Endothelial cell (in vitro differentiated cells): Measurements from ENCODE around the gene SLC38A4. TPM values are rescaled to one million over a fixed set of nuclear protein-coding genes. Genes with fewer than 3 reads are reported as not detected.

Experiments
- DNase-seq: peaks from one replicate; pipeline ENCODE4 v3.0.0; 2021; ENCODE audit warnings: low spot score
- H3K27ac Mint-ChIP-seq: one replicate; pipeline ENCODE4 v1.8.0; 2021; ENCODE audit warnings: mixed read lengths, inconsistent platforms; ENCODE audit not compliant: unreplicated experiment
- H3K27me3 Mint-ChIP-seq: one replicate; pipeline ENCODE4 v1.8.0; 2021; ENCODE audit warnings: mild to moderate bottlenecking, moderate library complexity, mixed read lengths, inconsistent platforms; ENCODE audit not compliant: unreplicated experiment
- H3K36me3 Mint-ChIP-seq: one replicate; pipeline ENCODE4 v1.8.0; 2021; ENCODE audit warnings: mild to moderate bottlenecking, low read depth, mixed read lengths, inconsistent platforms; ENCODE audit not compliant: unreplicated experiment
- H3K4me1 Mint-ChIP-seq: one replicate; pipeline ENCODE4 v1.8.0; 2021; ENCODE audit warnings: mild to moderate bottlenecking, mixed read lengths, inconsistent platforms; ENCODE audit not compliant: unreplicated experiment
- H3K4me3 Mint-ChIP-seq: one replicate; pipeline ENCODE4 v1.8.0; 2021; ENCODE audit warnings: mild to moderate bottlenecking, mixed read lengths, inconsistent platforms; ENCODE audit not compliant: unreplicated experiment
- H3K9me3 Mint-ChIP-seq: one replicate; pipeline ENCODE4 v1.8.0; 2021; ENCODE audit warnings: mixed read lengths, inconsistent platforms; ENCODE audit not compliant: unreplicated experiment
- CTCF ChIP-seq: fragments of 200-600 bp; sonication (generic); IDR thresholded peaks from one replicate; pipeline ENCODE4 v1.5.0; 2021; ENCODE audit warnings: antibody characterized with exemption; ENCODE audit not compliant: unreplicated experiment
- total RNA-seq: library from RNA; stranded (reverse); fragmentation: NEBNext Ultra II Directional; extraction: Animal tissue kit (Norgen Biotek cat#: 25700); gene quantifications from one replicate; pipeline ENCODE4 v1.2.1, GENCODE V29; 2021; ENCODE audit not compliant: unreplicated experiment

Gene SLC38A4
- total RNA-seq, 1 donor from 2014 or later: not detected

GRCh38 chr12:46722394-46723185 lies 103.2 kb downstream of the SLC38A4 start:
- H3K27me3 Mint-ChIP-seq: no peaks in the 10 kb centered on the region
- H3K4me3 Mint-ChIP-seq: no peak overlapping the region
- no peak for DNase-seq
- no peak for TF ChIP-seq CTCF
- no peaks in the 10 kb centered on the region for H3K9me3 Mint-ChIP-seq
- peaks cover 20% of the 10 kb centered on the region for H3K4me1 Mint-ChIP-seq
- H3K36me3 Mint-ChIP-seq: no peaks in the 10 kb centered on the region
- H3K27ac Mint-ChIP-seq: no peak overlapping the region

GRCh38 chr12:46718495-46718894 lies 107.3 kb downstream of the SLC38A4 start:
- no peak for DNase-seq
- Mint-ChIP-seq H3K36me3 (no peaks in the 10 kb centered on the region), H3K9me3 (no peaks in the 10 kb centered on the region), H3K27ac (no peak overlapping the region), H3K27me3 (peaks cover 1% of the 10 kb centered on the region), H3K4me1 (peaks cover 13% of the 10 kb centered on the region), H3K4me3 (no peak overlapping the region)
- no peak for TF ChIP-seq CTCF

GRCh38 chr12:46717868-46718267 lies 107.9 kb downstream of the SLC38A4 start:
- no peak for DNase-seq
- Mint-ChIP-seq H3K4me1 (peaks cover 9% of the 10 kb centered on the region), H3K27me3 (peaks cover 1% of the 10 kb centered on the region), H3K9me3 (no peaks in the 10 kb centered on the region), H3K27ac (no peak overlapping the region), H3K36me3 (no peaks in the 10 kb centered on the region), H3K4me3 (no peak overlapping the region)
- TF ChIP-seq CTCF: no peak

GRCh38 chr12:46717159-46717558 lies 108.6 kb downstream of the SLC38A4 start:
- H3K27ac Mint-ChIP-seq: no peak overlapping the region
- H3K4me1 Mint-ChIP-seq: peaks cover 2% of the 10 kb centered on the region
- DNase-seq: no peak
- no peak for TF ChIP-seq CTCF
- no peaks in the 10 kb centered on the region for H3K9me3 Mint-ChIP-seq
- H3K27me3 Mint-ChIP-seq: peaks cover 1% of the 10 kb centered on the region
- no peak overlapping the region for H3K4me3 Mint-ChIP-seq
- no peaks in the 10 kb centered on the region for H3K36me3 Mint-ChIP-seq
